ENCODE data around the gene NEK1. TPM values are rescaled to one million over a fixed set of nuclear protein-coding genes. Genes with fewer than 3 reads are reported as not detected.

NEK1 gene
- total RNA-seq, 2 donors from 2014 or later = 8.0 to 24.0 TPM

DNA sequence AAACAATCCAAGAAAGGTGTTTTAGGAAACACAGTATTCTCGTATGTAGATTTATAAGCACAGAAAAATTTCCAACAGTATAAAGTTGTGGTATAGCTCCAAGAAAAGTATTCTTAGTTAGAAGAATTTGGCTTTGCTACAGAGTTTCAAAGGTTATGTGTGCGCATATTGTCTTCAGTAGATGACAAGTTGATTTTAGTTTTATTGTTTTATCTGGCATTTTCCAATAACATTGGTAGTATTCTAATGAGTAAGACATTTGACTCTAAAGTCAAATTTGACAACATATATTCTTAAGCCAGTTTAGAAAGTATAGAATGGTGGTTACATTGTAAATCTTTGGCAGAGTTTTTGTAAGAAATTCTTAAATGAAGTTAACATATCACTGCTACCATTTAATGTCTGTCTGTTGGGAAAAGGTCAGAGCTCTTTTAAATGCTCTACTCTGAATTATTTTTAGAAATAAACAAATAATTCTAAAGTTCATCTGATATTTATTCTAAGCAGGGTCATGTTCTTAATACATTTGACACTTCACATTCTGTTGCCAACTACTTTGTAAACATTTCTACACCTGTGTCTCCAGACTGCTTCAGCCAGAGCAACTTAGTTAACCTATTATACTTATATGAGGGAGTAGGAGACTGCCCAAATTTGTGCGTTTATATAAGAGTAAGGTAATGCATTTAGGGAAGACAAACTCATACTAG is 38.0 kb upstream of the NEK1 start:
- no peaks in the 10 kb centered on the region for H3K27me3 ChIP-seq (replicated peaks; ENCODE audit: insufficient read depth)
- H3K27ac ChIP-seq = no peak overlapping the region
- H3K9me3 ChIP-seq = no peaks in the 10 kb centered on the region
- TF ChIP-seq, protein P1, sequence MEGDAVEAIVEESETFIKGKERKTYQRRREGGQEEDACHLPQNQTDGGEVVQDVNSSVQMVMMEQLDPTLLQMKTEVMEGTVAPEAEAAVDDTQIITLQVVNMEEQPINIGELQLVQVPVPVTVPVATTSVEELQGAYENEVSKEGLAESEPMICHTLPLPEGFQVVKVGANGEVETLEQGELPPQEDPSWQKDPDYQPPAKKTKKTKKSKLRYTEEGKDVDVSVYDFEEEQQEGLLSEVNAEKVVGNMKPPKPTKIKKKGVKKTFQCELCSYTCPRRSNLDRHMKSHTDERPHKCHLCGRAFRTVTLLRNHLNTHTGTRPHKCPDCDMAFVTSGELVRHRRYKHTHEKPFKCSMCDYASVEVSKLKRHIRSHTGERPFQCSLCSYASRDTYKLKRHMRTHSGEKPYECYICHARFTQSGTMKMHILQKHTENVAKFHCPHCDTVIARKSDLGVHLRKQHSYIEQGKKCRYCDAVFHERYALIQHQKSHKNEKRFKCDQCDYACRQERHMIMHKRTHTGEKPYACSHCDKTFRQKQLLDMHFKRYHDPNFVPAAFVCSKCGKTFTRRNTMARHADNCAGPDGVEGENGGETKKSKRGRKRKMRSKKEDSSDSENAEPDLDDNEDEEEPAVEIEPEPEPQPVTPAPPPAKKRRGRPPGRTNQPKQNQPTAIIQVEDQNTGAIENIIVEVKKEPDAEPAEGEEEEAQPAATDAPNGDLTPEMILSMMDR (IDR thresholded peaks at IDR 0.05) = no peak
- peaks cover 0 to 11% of the 10 kb centered on the region in 2 donors for H3K4me1 ChIP-seq (ENCODE audit: control insufficient read depth in 1 of 2, low read depth in 2 of 2)
- DNase-seq (ENCODE audit: low spot score) = no peak
- no peak overlapping the region for H3K4me3 ChIP-seq
- H3K36me3 ChIP-seq = no peaks in the 10 kb centered on the region
- ATAC-seq (ENCODE audit: insufficient number of reproducible peaks, low FRiP score, low read depth) = no peak

DNA sequence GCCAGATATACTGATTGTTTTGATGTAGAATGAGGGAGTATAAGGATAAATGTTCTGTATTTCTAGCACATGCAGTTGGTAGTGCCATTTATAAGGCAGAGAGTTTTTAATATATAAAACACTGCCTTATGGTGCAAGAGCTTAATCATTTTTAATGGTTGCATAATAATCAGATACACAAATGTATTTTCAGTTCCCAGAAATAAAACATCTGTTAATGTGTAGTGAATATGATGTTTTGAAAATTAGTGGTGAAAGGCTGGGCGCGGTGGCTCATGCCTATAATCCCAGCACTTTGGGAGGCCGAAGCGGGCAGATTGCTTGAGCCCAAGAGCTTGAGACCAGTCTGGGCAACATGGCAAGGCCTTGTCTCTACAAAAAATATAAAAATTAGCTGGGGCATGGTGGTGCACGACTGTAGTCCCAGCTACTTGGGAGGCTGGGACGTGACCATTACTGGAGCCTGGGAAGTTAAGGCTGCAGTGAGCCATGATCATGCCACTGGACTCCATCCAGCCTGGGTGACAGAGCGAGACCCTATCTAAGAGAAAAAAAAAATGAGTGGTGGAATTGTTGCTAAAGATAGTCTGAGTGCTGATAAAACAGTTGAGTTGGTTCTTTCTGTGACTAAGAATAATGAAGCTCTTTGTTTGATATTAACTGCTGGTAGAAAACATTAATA is 37.3 kb upstream of the NEK1 start:
- no peak overlapping the region for H3K4me3 ChIP-seq
- H3K36me3 ChIP-seq = no peaks in the 10 kb centered on the region
- DNase-seq (ENCODE audit: low spot score) (no peak), ATAC-seq (ENCODE audit: insufficient number of reproducible peaks, low FRiP score, low read depth) (no peak)
- no peaks in the 10 kb centered on the region for H3K9me3 ChIP-seq
- peaks cover 0 to 11% of the 10 kb centered on the region in 2 donors for H3K4me1 ChIP-seq (ENCODE audit: control insufficient read depth in 1 of 2, low read depth in 2 of 2)
- no peak overlapping the region for H3K27ac ChIP-seq
- no peaks in the 10 kb centered on the region for H3K27me3 ChIP-seq (replicated peaks; ENCODE audit: insufficient read depth)
- TF ChIP-seq, protein P1 (IDR thresholded peaks at IDR 0.05) = no peak

DNA sequence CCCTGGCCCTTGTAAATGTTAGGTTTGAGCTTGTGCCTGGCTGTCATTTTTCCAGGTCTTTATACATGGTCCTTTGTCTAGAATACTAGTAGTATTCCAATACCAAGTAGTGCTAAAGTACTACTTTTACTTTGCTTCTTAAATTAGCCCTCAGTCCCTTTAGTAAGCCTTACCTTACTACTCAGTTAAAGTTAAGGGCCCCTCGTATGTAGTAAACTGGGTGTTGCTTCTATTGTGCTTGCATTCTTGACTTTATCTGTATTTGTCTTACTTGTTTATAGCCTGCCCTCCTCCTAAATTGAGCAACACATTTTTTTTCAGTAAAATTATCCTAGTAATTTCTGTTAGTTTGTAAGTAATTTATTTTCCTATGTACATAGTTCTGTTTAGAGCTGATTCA is 33.2 kb upstream of the NEK1 start:
- TF ChIP-seq, protein P1 (IDR thresholded peaks at IDR 0.05) = no peak
- no peaks in the 10 kb centered on the region for H3K36me3 ChIP-seq
- no peak for DNase-seq (ENCODE audit: low spot score)
- ATAC-seq (ENCODE audit: insufficient number of reproducible peaks, low FRiP score, low read depth) = no peak
- H3K27me3 ChIP-seq (replicated peaks; ENCODE audit: insufficient read depth) = no peaks in the 10 kb centered on the region
- H3K4me3 ChIP-seq = no peak overlapping the region
- peaks cover 0 to 11% of the 10 kb centered on the region in 2 donors for H3K4me1 ChIP-seq (ENCODE audit: control insufficient read depth in 1 of 2, low read depth in 2 of 2)
- H3K27ac ChIP-seq = no peak overlapping the region
- no peaks in the 10 kb centered on the region for H3K9me3 ChIP-seq

DNA sequence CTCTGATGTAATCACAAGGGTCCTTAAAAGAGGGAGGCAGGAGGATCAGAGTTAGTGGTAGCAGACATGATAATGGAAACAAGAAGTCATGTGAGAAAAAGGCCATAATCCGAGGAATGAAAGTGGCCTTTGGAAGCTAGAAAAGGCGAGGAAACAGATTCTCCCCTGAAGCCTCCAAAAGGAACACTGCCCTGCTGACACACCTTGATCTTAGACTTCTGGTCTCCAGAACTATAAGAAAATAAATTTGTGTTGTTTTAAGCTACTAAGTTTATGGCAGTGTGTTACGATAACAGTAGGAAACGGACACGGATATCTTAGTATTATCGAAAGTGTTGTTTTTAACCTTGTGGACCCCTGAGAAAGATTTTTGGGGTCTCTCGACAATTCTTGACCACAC is 32.4 kb upstream of the NEK1 start:
- no peaks in the 10 kb centered on the region for H3K9me3 ChIP-seq
- peaks cover 0 to 4% of the 10 kb centered on the region in 2 donors for H3K4me1 ChIP-seq (ENCODE audit: control insufficient read depth in 1 of 2, low read depth in 2 of 2)
- no peak overlapping the region for H3K4me3 ChIP-seq
- no peak overlapping the region for H3K27ac ChIP-seq
- no peaks in the 10 kb centered on the region for H3K27me3 ChIP-seq (replicated peaks; ENCODE audit: insufficient read depth)
- TF ChIP-seq, protein P1 (IDR thresholded peaks at IDR 0.05) = no peak
- H3K36me3 ChIP-seq = no peaks in the 10 kb centered on the region
- DNase-seq (ENCODE audit: low spot score) (no peak), ATAC-seq (ENCODE audit: insufficient number of reproducible peaks, low FRiP score, low read depth) (no peak)

DNA sequence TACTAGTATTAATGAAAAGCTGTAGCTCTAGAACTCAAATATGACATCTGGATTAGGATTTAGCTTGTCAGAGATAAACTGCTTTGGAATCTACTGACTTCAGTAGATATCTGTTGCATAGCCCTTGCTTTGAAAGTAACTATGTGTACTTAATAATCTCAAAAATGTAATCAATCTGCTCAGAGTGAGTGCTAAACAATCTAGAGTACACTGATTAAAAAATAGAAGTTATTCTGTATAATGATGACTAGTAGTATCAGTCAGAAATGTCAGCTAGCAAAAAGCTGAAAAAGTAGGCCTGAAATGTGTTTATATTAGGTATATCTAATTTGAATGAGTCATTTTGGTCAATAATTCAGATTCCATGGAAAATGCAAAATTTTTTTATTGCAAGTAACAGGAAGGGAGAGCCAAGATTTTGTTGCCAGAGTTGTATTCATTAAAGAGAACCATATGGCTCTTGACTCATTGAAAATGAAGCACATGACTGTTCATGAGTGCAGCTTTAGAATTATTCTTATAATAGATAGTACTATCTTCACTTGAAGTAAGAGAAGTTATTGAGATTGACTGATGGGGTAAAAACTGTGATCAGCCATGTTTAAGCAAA is 28.0 kb upstream of the NEK1 start:
- TF ChIP-seq, protein P1 (IDR thresholded peaks at IDR 0.05) = no peak
- ATAC-seq (ENCODE audit: insufficient number of reproducible peaks, low FRiP score, low read depth) = no peak
- H3K4me1 ChIP-seq (ENCODE audit: control insufficient read depth in 1 of 2, low read depth in 2 of 2) = no peaks in the 10 kb centered on the region
- H3K36me3 ChIP-seq = peaks cover 2% of the 10 kb centered on the region
- DNase-seq (ENCODE audit: low spot score) = no peak
- H3K27me3 ChIP-seq (replicated peaks; ENCODE audit: insufficient read depth) = no peaks in the 10 kb centered on the region
- H3K4me3 ChIP-seq = no peak overlapping the region
- no peaks in the 10 kb centered on the region for H3K9me3 ChIP-seq
- H3K27ac ChIP-seq = no peak overlapping the region
